GM19395 (cell line): ENCODE data around the gene NDP.
A peak's percentile ranks its signal among the peaks of the same experiment; 100 is the strongest.
"Not testable (repeated sequence)": the region's sequence is repeated elsewhere in the genome, so short reads cannot be mapped to it uniquely, and the experiment has no call there.

Experiments used
- ATAC-seq: cut with Tn5 transposase; IDR thresholded peaks from one replicate; pipeline ENCODE4 v1.9.1; 2021; ENCODE audit warnings: mild to moderate bottlenecking, moderate library complexity; ENCODE audit not compliant: unreplicated experiment

The NDP gene

GRCh38 chrX:43971966-43972961, 926 bp downstream of the NDP start:
- ATAC-seq, result no peak

DNA sequence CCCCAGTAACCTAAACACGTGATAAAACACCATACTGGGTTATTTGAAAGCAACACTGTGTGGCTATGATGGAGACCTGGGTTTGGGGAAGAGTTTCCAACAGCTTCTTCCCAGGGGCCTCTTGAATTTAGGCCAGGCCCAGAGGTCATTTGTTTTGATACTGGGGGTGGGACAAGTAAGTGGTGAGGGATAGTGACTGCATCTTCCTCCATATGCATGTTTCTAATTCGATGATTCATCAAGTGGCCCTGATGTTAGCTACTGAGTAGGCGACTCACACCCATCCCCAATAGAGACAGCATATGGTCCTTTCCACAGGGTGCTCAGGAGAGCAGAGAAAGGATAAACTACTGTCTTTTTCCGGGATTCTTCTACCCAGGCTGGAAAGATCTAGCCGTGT, 2.7 kb downstream of the NDP start:
- no peak for ATAC-seq

- ATAC-seq, result no peak
Observed at GRCh38 chrX:43969504-43970501, 3.4 kb downstream of the NDP start.

DNA sequence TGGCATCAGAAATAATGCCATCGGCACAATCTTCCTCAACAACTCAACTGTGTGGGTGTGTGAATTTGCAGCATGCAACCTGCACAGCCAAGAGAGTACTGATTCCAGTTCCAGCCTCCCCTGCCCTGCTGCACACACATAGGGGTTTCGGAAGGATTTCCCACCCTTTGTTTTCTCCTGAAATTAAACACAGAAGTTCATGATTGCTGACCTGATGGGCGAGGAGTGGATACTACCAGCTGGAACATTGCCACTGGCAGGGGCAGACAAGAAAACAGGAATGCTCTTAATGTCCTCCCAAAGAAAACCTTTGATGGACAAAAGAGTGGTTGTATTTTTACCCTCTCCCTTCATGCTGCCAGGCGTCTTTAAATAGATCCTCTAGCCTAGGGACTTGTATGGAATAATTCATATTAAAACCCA, 4.8 kb downstream of the NDP start:
- no peak for ATAC-seq

GRCh38 chrX:43964936-43965335, 8.3 kb downstream of the NDP start:
- ATAC-seq, result no peak

DNA sequence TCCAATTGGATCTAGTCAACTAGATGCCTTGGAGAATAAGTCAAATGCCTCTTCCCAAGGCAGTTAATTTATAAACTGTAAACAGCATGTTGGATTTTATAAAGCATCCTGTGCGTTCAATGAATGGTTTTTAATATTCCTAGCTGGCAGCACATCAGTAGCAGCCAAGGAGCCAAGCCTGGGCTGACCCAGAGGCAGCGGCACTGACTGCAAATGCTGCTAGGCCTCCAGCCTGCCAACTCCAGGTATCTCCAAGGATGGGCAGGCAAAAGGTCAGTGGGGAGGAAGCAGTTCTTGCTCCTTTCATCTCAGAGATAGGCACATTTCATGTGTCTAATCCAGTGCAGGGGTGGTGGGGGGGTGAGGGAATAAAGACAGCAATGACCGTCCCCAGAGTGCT, 9.5 kb downstream of the NDP start:
- ATAC-seq, result no peak

DNA sequence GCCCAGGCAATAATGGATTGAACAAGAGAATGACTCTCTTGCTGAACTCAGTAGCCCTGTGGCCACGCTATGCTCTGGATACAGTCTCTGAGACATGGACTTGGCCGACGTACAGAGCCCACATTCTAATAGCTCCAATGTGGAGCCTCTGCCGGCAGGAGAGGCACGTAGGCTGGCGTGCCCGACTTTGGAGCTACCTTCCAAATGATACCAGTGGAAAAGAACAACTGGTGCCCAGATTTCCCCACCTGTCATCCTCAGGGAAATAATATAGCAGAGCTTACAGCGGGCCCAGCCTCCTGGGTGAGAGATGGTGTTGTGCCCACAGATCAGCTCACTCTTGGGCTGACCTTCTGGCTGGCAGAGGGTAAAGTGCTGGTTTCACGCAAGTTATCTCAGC, 10.6 kb downstream of the NDP start:
- ATAC-seq, result no peak

GRCh38 chrX:43961699-43962098, 11.5 kb downstream of the NDP start:
- no peak for ATAC-seq

DNA sequence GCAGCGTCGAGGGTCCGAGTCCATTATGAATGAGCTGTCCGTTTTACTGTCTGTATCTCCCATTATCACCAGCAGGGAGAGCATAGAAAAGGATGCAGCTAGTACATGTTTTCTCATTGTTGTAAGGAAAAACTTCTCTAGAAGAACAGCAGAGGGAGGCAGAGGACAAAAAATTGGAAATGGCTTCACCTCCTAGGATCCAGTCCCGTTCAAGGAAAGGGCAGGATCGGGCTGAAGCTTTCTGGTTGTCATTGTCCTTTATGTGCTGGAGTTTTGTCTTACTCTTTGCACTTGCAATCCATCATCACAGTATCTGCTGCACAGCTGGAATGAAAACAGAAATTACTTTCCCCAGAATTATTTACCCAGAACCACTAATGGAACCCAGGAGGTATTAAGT, 14.7 kb downstream of the NDP start:
- ATAC-seq, result peak; percentile 82

GRCh38 chrX:43956034-43956433, 17.2 kb downstream of the NDP start:
- ATAC-seq, result no peak

- no peak for ATAC-seq
Observed at GRCh38 chrX:43953218-43953617, 20.0 kb downstream of the NDP start.

DNA sequence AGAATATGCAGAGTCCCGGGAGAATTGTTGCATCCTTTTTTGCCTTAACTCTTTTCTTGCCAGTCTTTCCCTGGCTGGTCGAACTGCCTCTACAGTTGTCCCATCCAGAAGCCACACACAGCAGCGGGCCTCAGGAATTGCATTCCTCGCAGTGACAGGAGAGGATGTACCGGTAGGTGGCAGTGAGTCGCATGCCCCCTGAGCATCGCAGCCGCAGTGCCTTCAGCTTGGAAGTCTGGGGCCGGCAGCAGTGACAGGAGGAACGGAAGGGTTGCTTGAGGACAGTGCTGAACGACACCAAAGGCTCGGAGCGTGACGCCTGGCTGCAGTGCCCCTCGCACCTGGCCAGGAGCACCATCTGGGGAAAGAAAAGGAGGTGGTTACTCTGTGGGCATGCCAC, 23.5 kb downstream of the NDP start:
- ATAC-seq, result no peak

DNA sequence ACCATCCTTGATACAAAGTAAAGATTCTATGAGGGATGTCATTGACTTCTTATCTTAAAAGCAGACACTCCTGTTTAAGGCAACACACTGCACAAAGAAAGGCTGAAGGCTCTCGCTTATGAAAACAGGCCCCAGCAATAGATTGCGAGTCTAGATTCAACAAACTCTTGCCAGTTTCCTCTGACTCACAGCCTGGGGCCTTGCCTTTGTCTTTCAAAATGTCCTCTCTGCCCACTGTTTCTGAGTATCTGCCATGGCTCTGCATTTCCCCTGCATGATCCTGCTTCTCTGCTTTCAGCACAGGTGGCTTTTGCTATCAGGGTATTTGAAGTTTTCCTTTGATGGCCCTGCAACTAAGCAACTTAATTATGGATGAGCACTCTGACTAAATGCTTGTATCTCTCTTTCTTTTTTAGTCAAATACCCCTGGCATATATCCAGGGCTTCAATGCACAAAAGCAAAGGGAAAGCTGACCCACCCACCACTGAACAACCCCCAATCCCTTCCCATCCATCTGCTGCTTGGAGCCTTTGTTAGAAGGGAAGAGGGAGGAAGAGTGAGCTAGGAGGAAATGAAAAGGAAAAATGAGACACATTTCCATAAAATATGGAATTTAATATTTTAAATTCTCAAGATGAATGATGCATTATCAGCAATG, 32.2 kb downstream of the NDP start:
- ATAC-seq, result no peak

DNA sequence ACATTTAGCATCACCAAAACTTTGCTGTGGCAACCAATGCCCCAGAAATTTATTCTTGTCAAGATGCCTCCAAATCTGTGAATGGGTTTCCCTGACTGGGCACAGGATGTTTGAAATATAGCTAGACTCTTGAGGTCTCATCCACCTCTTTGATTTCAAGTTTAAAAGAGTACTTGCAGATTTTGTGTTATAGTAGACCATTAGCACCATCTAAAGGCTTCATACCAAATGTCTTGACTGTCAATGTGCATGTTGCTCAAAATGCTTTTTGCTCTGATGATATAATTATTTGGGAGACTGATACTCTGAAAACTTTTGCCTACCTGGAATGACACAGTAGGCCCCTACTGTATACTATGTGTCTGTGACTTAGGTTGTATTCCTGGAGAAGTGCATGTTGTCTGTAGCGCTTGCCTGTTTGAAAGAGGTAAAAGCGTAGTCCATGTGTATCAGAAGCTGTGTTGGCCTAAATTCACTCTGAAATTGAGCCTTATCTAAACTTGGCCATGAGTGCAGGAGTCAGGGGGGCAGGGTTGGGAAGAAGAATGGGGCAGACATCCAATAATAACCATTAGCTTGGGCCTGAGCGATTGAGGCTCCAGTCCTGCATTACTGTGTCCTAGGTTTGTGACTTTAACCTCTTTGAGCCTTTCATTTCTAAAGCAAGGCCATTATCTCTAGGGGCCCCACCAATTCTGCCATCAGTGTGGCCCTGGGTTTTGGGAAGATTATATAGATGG, 33.8 kb downstream of the NDP start:
- no peak for ATAC-seq

DNA sequence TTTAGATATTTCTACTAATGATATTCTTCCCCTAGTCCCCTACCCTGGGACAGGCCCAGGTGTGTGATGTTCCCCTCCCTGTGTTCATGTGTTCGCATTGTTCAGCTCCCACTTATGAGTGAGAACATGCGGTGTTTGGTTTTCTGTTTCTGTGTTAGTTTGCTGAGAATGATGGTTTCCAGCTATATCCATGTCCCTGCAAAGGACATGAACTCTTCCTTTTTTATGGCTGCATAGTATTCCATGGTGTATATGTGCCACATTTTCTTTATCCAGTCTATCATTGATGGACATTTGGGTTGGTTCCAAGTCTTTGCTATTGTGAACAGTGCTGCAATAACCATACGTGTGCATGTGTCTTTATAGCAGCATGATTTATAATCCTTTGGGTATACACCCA, 51.2 kb downstream of the NDP start:
- not testable (repeated sequence) for ATAC-seq

DNA sequence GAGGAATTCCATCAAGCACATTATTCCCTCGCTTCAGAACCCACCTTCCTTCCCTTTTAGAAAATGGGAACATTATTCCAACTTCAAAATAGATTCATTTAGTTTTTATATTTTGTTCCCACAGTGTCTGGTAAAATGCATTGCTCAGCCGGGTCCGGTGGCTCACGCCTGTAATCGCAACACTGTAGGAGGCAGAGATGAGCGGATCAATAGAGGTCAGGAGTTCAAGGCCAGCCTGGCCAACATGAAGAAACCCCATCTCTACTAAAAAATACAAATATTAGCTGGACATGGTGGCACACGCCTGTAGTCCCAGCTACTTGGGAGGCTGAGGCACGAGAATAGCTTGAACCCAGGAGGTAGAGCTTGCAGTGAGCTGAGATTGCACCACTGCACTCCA, 62.4 kb downstream of the NDP start:
- not testable (repeated sequence) for ATAC-seq

- ATAC-seq, result no peak
Observed at GRCh38 chrX:43910012-43910411, 63.2 kb downstream of the NDP start.

DNA sequence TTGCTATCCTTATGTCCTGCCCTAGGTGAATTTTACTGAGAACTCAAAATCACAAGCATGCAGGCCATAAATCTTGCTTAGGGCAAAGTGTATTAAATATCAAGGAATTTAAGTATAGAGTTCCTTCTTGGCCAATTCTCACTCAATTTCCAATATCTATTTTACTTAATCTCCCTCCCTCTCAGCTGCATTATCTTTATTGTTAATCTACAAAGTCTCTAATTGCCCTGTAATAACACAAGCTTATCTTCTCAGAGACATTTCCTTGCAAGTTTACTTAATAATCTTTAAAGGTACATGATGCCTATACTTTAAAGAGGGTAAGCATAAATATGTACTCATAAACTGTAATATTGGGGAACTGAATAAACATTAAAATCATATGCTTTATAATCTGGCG, 64.0 kb downstream of the NDP start:
- no peak for ATAC-seq

DNA sequence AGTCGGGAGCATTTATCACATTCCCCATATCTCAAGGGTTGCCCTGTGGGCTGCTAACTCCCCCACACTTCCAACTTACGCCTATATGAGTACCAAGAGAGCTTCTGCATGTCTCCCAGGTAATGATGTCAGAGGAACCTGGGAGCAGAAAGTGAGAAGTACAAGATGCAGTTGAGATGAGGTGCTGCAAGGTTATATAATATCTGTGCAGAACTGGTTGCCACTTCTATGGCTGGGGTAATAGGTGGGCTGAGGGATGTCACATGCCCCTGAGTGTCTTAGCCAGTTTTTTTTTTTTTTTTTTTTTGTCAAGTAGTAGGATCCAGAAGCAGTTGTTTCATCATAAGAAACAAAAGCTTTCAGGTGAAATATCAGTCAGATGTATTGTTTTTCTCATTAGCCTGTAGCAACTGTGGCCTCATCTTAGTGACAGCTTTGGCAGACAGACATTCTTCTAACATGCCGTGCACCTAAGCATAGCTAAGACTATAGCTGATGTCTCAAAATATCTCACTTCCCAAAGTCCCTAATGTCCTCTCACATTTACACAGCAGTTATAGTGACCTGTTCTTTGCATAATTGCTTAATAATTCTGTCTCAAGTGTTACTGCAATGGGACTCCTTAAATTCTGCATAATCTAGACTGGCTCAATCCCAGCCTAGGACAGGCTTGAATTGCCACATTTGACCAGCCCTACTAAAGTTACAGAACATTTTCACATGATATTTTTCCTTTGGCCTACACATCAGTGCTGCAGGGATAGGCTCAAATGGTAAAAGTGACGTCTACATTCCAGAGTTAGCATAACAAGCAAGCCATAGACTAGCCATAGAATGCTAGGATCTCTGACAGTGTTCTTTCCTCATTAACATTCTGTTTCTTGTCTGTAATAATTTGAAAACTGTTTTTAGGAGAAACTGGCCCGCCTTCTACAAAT, 73.0 kb downstream of the NDP start:
- ATAC-seq, result no peak
